GM23338 (cell line): ENCODE data around the gene CXCL10. TPM values are rescaled to one million over a fixed set of nuclear protein-coding genes. Genes with fewer than 3 reads are reported as not detected.

ENCODE experiments used
- ATAC-seq: fragments of 200-7000 bp; cut with Tn5 transposase; 3 replicates; pipeline ENCODE4 v1.9.1; 2020
- DNase-seq: peaks from one replicate; pipeline ENCODE4 v3.0.0-alpha.2; 2015; ENCODE audit warnings: low spot score
- H2AFZ ChIP-seq: fragments of 200-600 bp; sonication (generic); 2 replicates; pipeline ENCODE4 v1.8.0; 2016; ENCODE audit warnings: antibody characterized with exemption, mild to moderate bottlenecking, moderate library complexity
- H3F3A ChIP-seq: fragments of 200-600 bp; sonication (generic); replicated peaks from 2 replicates; pipeline ENCODE4 v1.8.0; 2017; ENCODE audit warnings: antibody characterized with exemption, mixed run types, low read depth
- H3K27ac ChIP-seq: fragments of 200-600 bp; sonication (generic); 2 replicates; pipeline ENCODE4 v1.6.1; 2016; ENCODE audit warnings: low read depth
- H3K27me3 ChIP-seq: fragments of 200-600 bp; sonication (generic); 2 replicates; pipeline ENCODE4 v1.8.0; 2016; ENCODE audit warnings: mild to moderate bottlenecking, mixed run types, moderate library complexity; ENCODE audit not compliant: insufficient read depth
- H3K36me3 ChIP-seq: fragments of 200-600 bp; sonication (generic); 2 replicates; pipeline ENCODE4 v1.8.0; 2016; ENCODE audit warnings: mild to moderate bottlenecking; ENCODE audit not compliant: insufficient read depth
- H3K4me1 ChIP-seq: fragments of 200-600 bp; sonication (generic); 2 replicates; pipeline ENCODE4 v1.8.0; 2016; ENCODE audit warnings: mild to moderate bottlenecking, moderate library complexity; ENCODE audit not compliant: insufficient read depth
- H3K4me2 ChIP-seq: fragments of 200-600 bp; sonication (generic); 2 replicates; pipeline ENCODE4 v1.7.1; 2017; ENCODE audit warnings: mixed run types
- H3K4me3 ChIP-seq: fragments of 200-600 bp; sonication (generic); 2 replicates; pipeline ENCODE4 v1.6.1; 2016; ENCODE audit warnings: mixed run types
- H3K79me2 ChIP-seq: fragments of 200-600 bp; sonication (generic); replicated peaks from 2 replicates; pipeline ENCODE4 v1.8.0; 2017; ENCODE audit warnings: mild to moderate bottlenecking; ENCODE audit not compliant: insufficient read depth
- H3K9me2 ChIP-seq: fragments of 200-600 bp; sonication (generic); 2 replicates; pipeline ENCODE4 v1.8.0; 2017; ENCODE audit not compliant: insufficient read depth
- H4K20me1 ChIP-seq: fragments of 200-600 bp; sonication (generic); replicated peaks from 2 replicates; pipeline ENCODE4 v1.8.0; 2017; ENCODE audit warnings: mild to moderate bottlenecking; ENCODE audit not compliant: insufficient read depth
- H3K27ac Mint-ChIP-seq: 2 replicates; pipeline ENCODE4 v1.8.0; 2020; ENCODE audit warnings: inconsistent platforms, mild to moderate bottlenecking, moderate library complexity, mixed read lengths
- H3K27me3 Mint-ChIP-seq: 3 replicates; pipeline ENCODE4 v1.8.0; 2022; ENCODE audit warnings: low read depth, mild to moderate bottlenecking, moderate library complexity, mixed read lengths, inconsistent platforms; ENCODE audit not compliant: insufficient read depth, poor library complexity
- H3K36me3 Mint-ChIP-seq: 3 replicates; pipeline ENCODE4 v1.8.0; 2021; ENCODE audit warnings: low read depth, mild to moderate bottlenecking, inconsistent platforms, moderate library complexity, mixed read lengths
- H3K4me1 Mint-ChIP-seq: 3 replicates; pipeline ENCODE4 v1.8.0; 2020; ENCODE audit warnings: mild to moderate bottlenecking, inconsistent platforms, mixed read lengths
- H3K4me3 Mint-ChIP-seq: 3 replicates; pipeline ENCODE4 v1.8.0; 2021; ENCODE audit warnings: moderate library complexity, mild to moderate bottlenecking, inconsistent platforms, mixed read lengths
- H3K9me3 Mint-ChIP-seq: 3 replicates; pipeline ENCODE4 v1.8.0; 2020; ENCODE audit warnings: moderate library complexity, mild to moderate bottlenecking, inconsistent platforms, mixed read lengths
- EZH2phosphoT487 ChIP-seq: fragments of 200-600 bp; sonication (generic); IDR thresholded peaks from one replicate; pipeline ENCODE4 v1.8.1; 2018; ENCODE audit warnings: antibody characterized with exemption; ENCODE audit not compliant: unreplicated experiment
- JUNB ChIP-seq: IDR thresholded peaks from one replicate; pipeline ENCODE4 v1.6.1; 2016; ENCODE audit warnings: antibody characterized with exemption; ENCODE audit not compliant: unreplicated experiment
- NANOG ChIP-seq: IDR thresholded peaks from 2 replicates; pipeline ENCODE4 v1.6.1; 2016; ENCODE audit warnings: antibody characterized with exemption, borderline replicate concordance
- POLR2AphosphoS5 ChIP-seq: IDR thresholded peaks from 2 replicates; pipeline ENCODE4 v1.6.1; 2016; ENCODE audit warnings: antibody characterized with exemption, low read depth
- ZNF331 ChIP-seq: fragments of 250-450 bp; sonication (Bioruptor Pico); IDR thresholded peaks from 2 replicates; pipeline ENCODE4 v1.5.0; 2020; ENCODE audit warnings: low read depth, mild to moderate bottlenecking, moderate library complexity
- polyA plus RNA-seq: library from polyadenylated mRNA; unstranded; fragments of >200 nt; fragmentation: Nextera tagmentation; extraction: Ambion mirVana; gene quantifications from 2 replicates; pipeline ENCODE4 v1.2.1, GENCODE V29; 2016
- total RNA-seq: library from RNA; depleted of rRNA; stranded (reverse); fragments of >200 nt; shearing (Covaris generic); gene quantifications from 2 replicates; pipeline ENCODE4 v1.2.3, GENCODE V29; 2014
- TF ChIP-seq, protein P1 (sequence below): fragments of 250-450 bp; sonication (Bioruptor Pico); IDR thresholded peaks from 2 replicates; pipeline ENCODE4 v1.5.0; 2020; ENCODE audit warnings: mild to moderate bottlenecking, moderate library complexity
- TF ChIP-seq, protein P2 (sequence below): IDR thresholded peaks from one replicate; pipeline ENCODE4 v1.6.1; 2018; ENCODE audit warnings: antibody characterized with exemption; ENCODE audit not compliant: unreplicated experiment

Gene CXCL10
- total and polyA plus RNA-seq, 2 experiments from 2014 or later, result not detected

DNA sequence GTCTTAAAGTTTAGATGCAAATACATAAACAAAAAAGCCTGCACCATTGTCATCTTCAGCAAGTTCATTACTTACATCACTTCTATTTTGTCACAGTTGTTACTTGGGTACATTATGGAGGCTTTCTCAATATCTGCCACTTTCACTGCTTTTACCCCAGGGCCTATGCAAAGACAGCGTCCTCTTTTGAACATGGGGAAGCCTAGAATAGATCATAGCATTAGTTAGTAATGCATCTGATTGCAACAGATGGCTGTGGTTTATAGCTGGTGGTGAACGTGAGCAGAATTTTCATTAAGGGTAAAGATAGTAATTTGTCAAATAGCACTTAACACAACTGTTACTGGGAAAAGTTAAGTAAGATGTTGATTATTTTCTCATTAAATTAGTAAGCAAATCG is 11.8 kb upstream of the CXCL10 start (continued):
- TF ChIP-seq, protein P1, sequence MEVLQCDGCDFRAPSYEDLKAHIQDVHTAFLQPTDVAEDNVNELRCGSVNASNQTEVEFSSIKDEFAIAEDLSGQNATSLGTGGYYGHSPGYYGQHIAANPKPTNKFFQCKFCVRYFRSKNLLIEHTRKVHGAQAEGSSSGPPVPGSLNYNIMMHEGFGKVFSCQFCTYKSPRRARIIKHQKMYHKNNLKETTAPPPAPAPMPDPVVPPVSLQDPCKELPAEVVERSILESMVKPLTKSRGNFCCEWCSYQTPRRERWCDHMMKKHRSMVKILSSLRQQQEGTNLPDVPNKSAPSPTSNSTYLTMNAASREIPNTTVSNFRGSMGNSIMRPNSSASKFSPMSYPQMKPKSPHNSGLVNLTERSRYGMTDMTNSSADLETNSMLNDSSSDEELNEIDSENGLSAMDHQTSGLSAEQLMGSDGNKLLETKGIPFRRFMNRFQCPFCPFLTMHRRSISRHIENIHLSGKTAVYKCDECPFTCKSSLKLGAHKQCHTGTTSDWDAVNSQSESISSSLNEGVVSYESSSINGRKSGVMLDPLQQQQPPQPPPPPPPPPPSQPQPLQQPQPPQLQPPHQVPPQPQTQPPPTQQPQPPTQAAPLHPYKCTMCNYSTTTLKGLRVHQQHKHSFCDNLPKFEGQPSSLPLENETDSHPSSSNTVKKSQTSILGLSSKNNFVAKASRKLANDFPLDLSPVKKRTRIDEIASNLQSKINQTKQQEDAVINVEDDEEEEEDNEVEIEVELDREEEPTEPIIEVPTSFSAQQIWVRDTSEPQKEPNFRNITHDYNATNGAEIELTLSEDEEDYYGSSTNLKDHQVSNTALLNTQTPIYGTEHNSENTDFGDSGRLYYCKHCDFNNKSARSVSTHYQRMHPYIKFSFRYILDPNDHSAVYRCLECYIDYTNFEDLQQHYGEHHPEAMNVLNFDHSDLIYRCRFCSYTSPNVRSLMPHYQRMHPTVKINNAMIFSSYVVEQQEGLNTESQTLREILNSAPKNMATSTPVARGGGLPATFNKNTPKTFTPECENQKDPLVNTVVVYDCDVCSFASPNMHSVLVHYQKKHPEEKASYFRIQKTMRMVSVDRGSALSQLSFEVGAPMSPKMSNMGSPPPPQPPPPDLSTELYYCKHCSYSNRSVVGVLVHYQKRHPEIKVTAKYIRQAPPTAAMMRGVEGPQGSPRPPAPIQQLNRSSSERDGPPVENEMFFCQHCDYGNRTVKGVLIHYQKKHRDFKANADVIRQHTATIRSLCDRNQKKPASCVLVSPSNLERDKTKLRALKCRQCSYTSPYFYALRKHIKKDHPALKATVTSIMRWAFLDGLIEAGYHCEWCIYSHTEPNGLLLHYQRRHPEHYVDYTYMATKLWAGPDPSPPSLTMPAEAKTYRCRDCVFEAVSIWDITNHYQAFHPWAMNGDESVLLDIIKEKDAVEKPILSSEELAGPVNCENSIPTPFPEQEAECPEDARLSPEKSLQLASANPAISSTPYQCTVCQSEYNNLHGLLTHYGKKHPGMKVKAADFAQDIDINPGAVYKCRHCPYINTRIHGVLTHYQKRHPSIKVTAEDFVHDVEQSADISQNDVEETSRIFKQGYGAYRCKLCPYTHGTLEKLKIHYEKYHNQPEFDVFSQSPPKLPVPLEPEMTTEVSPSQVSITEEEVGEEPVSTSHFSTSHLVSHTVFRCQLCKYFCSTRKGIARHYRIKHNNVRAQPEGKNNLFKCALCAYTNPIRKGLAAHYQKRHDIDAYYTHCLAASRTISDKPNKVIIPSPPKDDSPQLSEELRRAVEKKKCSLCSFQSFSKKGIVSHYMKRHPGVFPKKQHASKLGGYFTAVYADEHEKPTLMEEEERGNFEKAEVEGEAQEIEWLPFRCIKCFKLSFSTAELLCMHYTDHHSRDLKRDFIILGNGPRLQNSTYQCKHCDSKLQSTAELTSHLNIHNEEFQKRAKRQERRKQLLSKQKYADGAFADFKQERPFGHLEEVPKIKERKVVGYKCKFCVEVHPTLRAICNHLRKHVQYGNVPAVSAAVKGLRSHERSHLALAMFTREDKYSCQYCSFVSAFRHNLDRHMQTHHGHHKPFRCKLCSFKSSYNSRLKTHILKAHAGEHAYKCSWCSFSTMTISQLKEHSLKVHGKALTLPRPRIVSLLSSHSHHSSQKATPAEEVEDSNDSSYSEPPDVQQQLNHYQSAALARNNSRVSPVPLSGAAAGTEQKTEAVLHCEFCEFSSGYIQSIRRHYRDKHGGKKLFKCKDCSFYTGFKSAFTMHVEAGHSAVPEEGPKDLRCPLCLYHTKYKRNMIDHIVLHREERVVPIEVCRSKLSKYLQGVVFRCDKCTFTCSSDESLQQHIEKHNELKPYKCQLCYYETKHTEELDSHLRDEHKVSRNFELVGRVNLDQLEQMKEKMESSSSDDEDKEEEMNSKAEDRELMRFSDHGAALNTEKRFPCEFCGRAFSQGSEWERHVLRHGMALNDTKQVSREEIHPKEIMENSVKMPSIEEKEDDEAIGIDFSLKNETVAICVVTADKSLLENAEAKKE (CRISPR knock-in tag), result no peak
- TF ChIP-seq JUNB (no peak), EZH2phosphoT487 (no peak), ZNF331 (no peak)
- TF ChIP-seq, protein P2, sequence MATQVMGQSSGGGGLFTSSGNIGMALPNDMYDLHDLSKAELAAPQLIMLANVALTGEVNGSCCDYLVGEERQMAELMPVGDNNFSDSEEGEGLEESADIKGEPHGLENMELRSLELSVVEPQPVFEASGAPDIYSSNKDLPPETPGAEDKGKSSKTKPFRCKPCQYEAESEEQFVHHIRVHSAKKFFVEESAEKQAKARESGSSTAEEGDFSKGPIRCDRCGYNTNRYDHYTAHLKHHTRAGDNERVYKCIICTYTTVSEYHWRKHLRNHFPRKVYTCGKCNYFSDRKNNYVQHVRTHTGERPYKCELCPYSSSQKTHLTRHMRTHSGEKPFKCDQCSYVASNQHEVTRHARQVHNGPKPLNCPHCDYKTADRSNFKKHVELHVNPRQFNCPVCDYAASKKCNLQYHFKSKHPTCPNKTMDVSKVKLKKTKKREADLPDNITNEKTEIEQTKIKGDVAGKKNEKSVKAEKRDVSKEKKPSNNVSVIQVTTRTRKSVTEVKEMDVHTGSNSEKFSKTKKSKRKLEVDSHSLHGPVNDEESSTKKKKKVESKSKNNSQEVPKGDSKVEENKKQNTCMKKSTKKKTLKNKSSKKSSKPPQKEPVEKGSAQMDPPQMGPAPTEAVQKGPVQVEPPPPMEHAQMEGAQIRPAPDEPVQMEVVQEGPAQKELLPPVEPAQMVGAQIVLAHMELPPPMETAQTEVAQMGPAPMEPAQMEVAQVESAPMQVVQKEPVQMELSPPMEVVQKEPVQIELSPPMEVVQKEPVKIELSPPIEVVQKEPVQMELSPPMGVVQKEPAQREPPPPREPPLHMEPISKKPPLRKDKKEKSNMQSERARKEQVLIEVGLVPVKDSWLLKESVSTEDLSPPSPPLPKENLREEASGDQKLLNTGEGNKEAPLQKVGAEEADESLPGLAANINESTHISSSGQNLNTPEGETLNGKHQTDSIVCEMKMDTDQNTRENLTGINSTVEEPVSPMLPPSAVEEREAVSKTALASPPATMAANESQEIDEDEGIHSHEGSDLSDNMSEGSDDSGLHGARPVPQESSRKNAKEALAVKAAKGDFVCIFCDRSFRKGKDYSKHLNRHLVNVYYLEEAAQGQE, result no peak

DNA sequence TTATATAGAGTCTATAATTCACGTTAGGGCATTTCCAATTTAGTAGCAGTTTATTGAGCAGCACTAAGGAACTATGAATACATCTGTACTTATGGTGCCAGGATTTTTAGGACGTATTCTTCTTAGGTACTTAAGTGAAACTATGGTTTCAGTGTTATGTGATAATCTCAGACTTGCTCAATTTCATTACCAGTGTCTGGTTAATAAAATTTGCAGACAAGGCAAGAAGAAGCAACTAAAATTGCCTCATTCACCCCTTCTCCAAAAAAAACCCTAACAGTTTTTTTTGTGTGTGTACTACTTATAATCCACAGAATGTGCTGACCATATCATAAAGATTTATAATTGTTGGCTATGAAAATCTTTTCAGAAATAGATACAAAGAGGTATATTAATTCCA is 6.0 kb upstream of the CXCL10 start:
- H3F3A ChIP-seq, result no peaks in the 10 kb centered on the region
- H3K27ac Mint-ChIP-seq, result no peak overlapping the region
- H3K27me3 ChIP-seq, result no peaks in the 10 kb centered on the region
- H3K4me3 ChIP-seq, result no peak overlapping the region
- H3K36me3 ChIP-seq, result no peaks in the 10 kb centered on the region
- H3K4me2 ChIP-seq, result no peak overlapping the region
- H3K4me1 Mint-ChIP-seq, result no peaks in the 10 kb centered on the region
- H3K9me3 Mint-ChIP-seq, result no peaks in the 10 kb centered on the region
- H3K4me1 ChIP-seq, result no peaks in the 10 kb centered on the region
- DNase-seq (no peak), ATAC-seq (no peak)
- H3K79me2 ChIP-seq, result no peaks in the 10 kb centered on the region
- no peak overlapping the region for H3K4me3 Mint-ChIP-seq
- no peaks in the 10 kb centered on the region for H4K20me1 ChIP-seq
- no peak overlapping the region for H2AFZ ChIP-seq
- H3K27ac ChIP-seq, result no peak overlapping the region
- H3K9me2 ChIP-seq, result no peaks in the 10 kb centered on the region
- H3K27me3 Mint-ChIP-seq, result peaks cover 2% of the 10 kb centered on the region
- no peaks in the 10 kb centered on the region for H3K36me3 Mint-ChIP-seq
- TF ChIP-seq, protein P1 (CRISPR knock-in tag), result no peak
- TF ChIP-seq POLR2AphosphoS5, result no peak
- no peak for TF ChIP-seq EZH2phosphoT487
- TF ChIP-seq NANOG, result no peak
